ENCODE data around the gene EFCC1.

GRCh38 chr3:129019266-129019665, 18.2 kb downstream of the EFCC1 start:
- TF ChIP-seq CTCF (IDR thresholded peaks at IDR 0.05; ENCODE audit: low read length) = no peak
- no peak for TF ChIP-seq EZH2phosphoT487 (IDR thresholded peaks at IDR 0.05; ENCODE audit: low read length)
